A673 (cell line): ENCODE data around the gene TIMP4. TPM values are rescaled to one million over a fixed set of nuclear protein-coding genes. Genes with fewer than 3 reads are reported as not detected.

Experiments
- BruUV-seq: library from RNA; stranded (reverse); fragments of 400-500 nt; replicated peaks from 2 replicates; lab custom pipeline; 2021; lab: Mats Ljungman, UMichigan
- CTCF ChIA-PET: fragments of 300-600 bp; sonication (Branson Sonifier 250); formaldehyde crosslinking; loops from one replicate; lab custom pipeline; 2022; ENCODE audit warnings: antibody characterized with exemption; lab: Charles Lee
- POLR2A ChIA-PET: fragments of 300-600 bp; sonication (Branson Sonifier 250); formaldehyde crosslinking; loops from one replicate; lab custom pipeline; 2022; ENCODE audit warnings: antibody characterized with exemption; ENCODE audit not compliant: low non-redundant PET; lab: Charles Lee
- DNase-seq: peaks from one replicate; pipeline ENCODE4 v3.0.0-alpha.2; 2015; ENCODE audit warnings: low spot score
- H3K27ac ChIP-seq: fragments of 200-600 bp; sonication (generic); 2 replicates; pipeline ENCODE4 v1.5.1; 2016; ENCODE audit warnings: mixed run types, low read depth, mild to moderate bottlenecking, mixed read lengths, antibody characterized with exemption, low read length; ENCODE audit not compliant: poor library complexity, severe bottlenecking
- H3K27me3 ChIP-seq: fragments of 200-600 bp; sonication (generic); replicated peaks from 2 replicates; pipeline ENCODE4 v1.6.1; 2017; ENCODE audit warnings: mixed run types, low read depth, mild to moderate bottlenecking, mixed read lengths, antibody characterized with exemption, low read length; ENCODE audit not compliant: insufficient read depth, poor library complexity
- H3K36me3 ChIP-seq: fragments of 200-600 bp; sonication (generic); 2 replicates; pipeline ENCODE4 v1.6.1; 2016; ENCODE audit warnings: mixed run types, mild to moderate bottlenecking, mixed read lengths, antibody characterized with exemption, low read length; ENCODE audit not compliant: insufficient read depth, poor library complexity, severe bottlenecking
- H3K4me1 ChIP-seq: fragments of 200-600 bp; sonication (generic); 2 replicates; pipeline ENCODE4 v1.6.1; 2017; ENCODE audit warnings: mixed run types, mild to moderate bottlenecking, mixed read lengths, antibody characterized with exemption, low read length; ENCODE audit not compliant: insufficient read depth, poor library complexity, severe bottlenecking
- H3K4me3 ChIP-seq: fragments of 200-600 bp; sonication (generic); 2 replicates; pipeline ENCODE4 v1.5.1; 2016; ENCODE audit warnings: low read depth, mixed run types, mild to moderate bottlenecking, mixed read lengths, low read length; ENCODE audit not compliant: poor library complexity, severe bottlenecking
- H3K9me3 ChIP-seq: fragments of 200-600 bp; sonication (generic); 2 replicates; pipeline ENCODE4 v1.6.1; 2016; ENCODE audit warnings: mixed run types, low read depth, mild to moderate bottlenecking, mixed read lengths, antibody characterized with exemption, low read length; ENCODE audit not compliant: poor library complexity, severe bottlenecking
- EZH2 ChIP-seq: fragments of 200-600 bp; sonication (generic); IDR thresholded peaks from 2 replicates; pipeline ENCODE4 v1.6.1; 2017; ENCODE audit warnings: borderline replicate concordance, low read depth, mild to moderate bottlenecking, mixed read lengths, antibody characterized with exemption, low read length; ENCODE audit not compliant: poor library complexity, severe bottlenecking
- intact Hi-C: fragments of 100-400 bp; cut with micrococcal nuclease; formaldehyde crosslinking; loops from one replicate; pipeline ENCODE4 v1.10.0; 2022; ENCODE audit not compliant: unreplicated experiment
- total RNA-seq: library from RNA; stranded (reverse); gene quantifications from 2 replicates; pipeline ENCODE4 v1.2.3, GENCODE V29; 2021
- TF ChIP-seq, protein P1 (sequence below): fragments of 300-800, 200-600 bp; sonication (generic); conservative IDR thresholded peaks from 2 replicates; pipeline ENCODE4 v1.5.1; 2017; ENCODE audit warnings: low read depth, mild to moderate bottlenecking, antibody characterized with exemption, low read length, moderate library complexity, mixed read lengths

Gene TIMP4
- total RNA-seq, 1 experiment from 2014 or later: 13.3 TPM

DNA sequence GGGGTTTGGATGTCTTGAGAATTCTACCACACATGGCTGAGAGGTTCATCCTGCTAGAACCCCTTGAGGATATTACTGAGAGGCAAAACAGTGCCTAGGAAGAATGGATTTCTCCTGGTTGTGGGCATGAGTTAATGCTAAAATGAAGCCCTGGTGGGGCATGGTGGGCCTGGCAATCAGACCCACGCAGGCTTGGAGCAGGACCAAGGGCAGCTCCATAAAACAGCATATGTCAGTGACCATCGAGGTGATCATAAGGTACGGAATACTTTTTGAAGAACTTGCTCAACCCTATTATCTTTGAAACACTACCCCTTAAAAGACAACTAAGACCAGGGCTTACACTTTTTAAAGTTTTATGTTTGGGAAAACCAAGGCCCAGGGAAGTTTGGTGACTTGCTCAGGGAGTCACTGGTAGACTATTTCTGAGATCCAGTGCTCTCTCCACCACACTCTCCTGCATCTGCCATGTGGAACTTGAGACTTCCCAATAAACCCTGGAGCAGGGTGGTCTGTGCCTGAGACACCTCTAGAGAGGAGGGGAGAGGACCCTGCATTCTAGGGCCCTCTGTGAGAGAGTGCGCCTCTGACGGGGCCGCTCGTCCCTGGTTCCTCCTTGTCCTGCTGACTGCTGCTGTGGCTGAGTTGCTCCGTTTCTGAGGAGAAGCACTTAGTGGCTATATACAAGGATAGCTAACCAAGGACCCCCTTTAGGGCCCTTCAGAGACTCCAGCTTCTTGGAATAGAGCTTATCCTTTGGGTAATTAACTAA, 28.0 kb upstream of the TIMP4 start:
- no peaks in the 10 kb centered on the region for H3K36me3 ChIP-seq
- no peak overlapping the region for H3K27ac ChIP-seq
- no TSS peak for BruUV-seq
- no peak for DNase-seq
- peaks cover 14% of the 10 kb centered on the region for H3K4me1 ChIP-seq
- no peaks in the 10 kb centered on the region for H3K9me3 ChIP-seq
- no peaks in the 10 kb centered on the region for H3K27me3 ChIP-seq
- H3K4me3 ChIP-seq: no peak overlapping the region
- POLR2A ChIA-PET: no interaction called here
- intact Hi-C loops: no loop called here
- TF ChIP-seq, protein P1, sequence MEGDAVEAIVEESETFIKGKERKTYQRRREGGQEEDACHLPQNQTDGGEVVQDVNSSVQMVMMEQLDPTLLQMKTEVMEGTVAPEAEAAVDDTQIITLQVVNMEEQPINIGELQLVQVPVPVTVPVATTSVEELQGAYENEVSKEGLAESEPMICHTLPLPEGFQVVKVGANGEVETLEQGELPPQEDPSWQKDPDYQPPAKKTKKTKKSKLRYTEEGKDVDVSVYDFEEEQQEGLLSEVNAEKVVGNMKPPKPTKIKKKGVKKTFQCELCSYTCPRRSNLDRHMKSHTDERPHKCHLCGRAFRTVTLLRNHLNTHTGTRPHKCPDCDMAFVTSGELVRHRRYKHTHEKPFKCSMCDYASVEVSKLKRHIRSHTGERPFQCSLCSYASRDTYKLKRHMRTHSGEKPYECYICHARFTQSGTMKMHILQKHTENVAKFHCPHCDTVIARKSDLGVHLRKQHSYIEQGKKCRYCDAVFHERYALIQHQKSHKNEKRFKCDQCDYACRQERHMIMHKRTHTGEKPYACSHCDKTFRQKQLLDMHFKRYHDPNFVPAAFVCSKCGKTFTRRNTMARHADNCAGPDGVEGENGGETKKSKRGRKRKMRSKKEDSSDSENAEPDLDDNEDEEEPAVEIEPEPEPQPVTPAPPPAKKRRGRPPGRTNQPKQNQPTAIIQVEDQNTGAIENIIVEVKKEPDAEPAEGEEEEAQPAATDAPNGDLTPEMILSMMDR: no peak
- TF ChIP-seq EZH2: no peak
- CTCF ChIA-PET: no interaction called here

DNA sequence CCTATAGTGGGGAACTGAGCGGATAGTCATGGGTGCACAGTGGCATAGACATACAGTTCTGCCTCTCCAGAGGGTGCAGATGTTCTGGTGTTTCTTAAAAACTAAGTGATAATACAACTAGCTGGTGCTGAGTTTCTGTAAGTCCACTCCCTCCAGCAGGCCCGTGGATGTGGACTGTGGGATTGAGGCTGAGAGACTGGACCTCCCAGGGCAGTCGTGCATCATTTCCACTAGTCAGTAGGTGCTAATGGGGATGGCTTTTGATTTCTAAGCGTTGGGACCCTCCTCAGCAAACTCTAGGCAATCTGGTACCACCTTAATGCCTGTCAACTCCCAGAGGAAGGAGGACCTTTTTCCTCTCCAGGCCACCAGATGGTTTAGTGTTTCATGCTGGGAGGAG, 27.3 kb upstream of the TIMP4 start:
- DNase-seq: no peak

DNA sequence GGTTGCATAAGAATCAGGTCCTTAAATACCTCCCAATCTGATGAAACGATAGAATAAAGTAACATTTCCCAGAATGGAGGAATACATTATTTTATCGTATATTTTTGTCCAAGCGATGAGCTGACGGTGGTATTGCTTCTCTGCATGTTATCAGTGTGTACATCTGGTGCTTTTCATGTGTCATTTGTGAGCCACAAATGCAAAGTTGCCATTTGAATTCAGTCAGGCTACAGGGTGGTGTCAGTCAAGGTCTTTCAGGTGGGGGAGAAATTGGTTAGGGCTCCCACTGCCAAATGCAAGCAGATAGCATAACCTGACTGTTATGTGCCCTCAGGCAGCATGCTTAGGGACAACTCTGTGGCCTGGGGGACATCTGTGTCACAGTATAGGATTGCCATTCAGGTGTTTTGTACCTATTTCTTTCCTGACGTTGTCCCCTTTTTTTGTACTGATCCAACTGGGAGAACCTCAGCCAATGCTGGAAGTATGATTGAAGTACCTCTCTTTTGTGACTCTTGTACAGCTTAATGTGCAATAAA, 26.5 kb upstream of the TIMP4 start:
- no peak overlapping the region for H3K27ac ChIP-seq
- TF ChIP-seq EZH2: no peak
- TF ChIP-seq, protein P1: no peak
- no peaks in the 10 kb centered on the region for H3K9me3 ChIP-seq
- no peak for DNase-seq
- no peaks in the 10 kb centered on the region for H3K27me3 ChIP-seq
- ChIA-PET POLR2A (no interaction called here), CTCF (interaction anchor here (1.2 kb wide), 1 partner anchor 9 kb away, joined by 4 read pairs; no protein-coding TSS in a partner anchor)
- H3K4me1 ChIP-seq: peaks cover 19% of the 10 kb centered on the region
- H3K36me3 ChIP-seq: no peaks in the 10 kb centered on the region
- no peak overlapping the region for H3K4me3 ChIP-seq
- no TSS peak for BruUV-seq
- intact Hi-C loops: no loop called here

More for the DNA sequence above, 27.3 kb upstream of the TIMP4 start:
- no peaks in the 10 kb centered on the region for H3K9me3 ChIP-seq
- CTCF ChIA-PET: interaction anchor here (1.2 kb wide), 1 partner anchor 9 kb away, joined by 4 read pairs; no protein-coding TSS in a partner anchor
- H3K4me3 ChIP-seq: no peak overlapping the region
- intact Hi-C loops: no loop called here
- H3K27me3 ChIP-seq: no peaks in the 10 kb centered on the region
- no peaks in the 10 kb centered on the region for H3K36me3 ChIP-seq
- no peak overlapping the region for H3K27ac ChIP-seq
- no peak for TF ChIP-seq EZH2
- TF ChIP-seq, protein P1: no peak
- POLR2A ChIA-PET: no interaction called here
- H3K4me1 ChIP-seq: peaks cover 14% of the 10 kb centered on the region
- BruUV-seq: no TSS peak
